Ectodermal cell (in vitro differentiated cells): ENCODE results near the gene OR10A3.

Experiments used
- H3K27ac ChIP-seq: 2 replicates; pipeline ENCODE4 v1.7.0; 2013; ENCODE audit warnings: mild to moderate bottlenecking, low read depth, low read length; ENCODE audit not compliant: insufficient read depth, poor library complexity, severe bottlenecking
- H3K27me3 ChIP-seq: 2 replicates; pipeline ENCODE4 v1.7.0; 2013; ENCODE audit warnings: mild to moderate bottlenecking, low read length; ENCODE audit not compliant: insufficient read depth, control insufficient read depth, poor library complexity, severe bottlenecking
- H3K36me3 ChIP-seq: one replicate; pipeline ENCODE4 v1.7.0; 2013; ENCODE audit warnings: low read length; ENCODE audit not compliant: control insufficient read depth, insufficient read depth
- H3K4me1 ChIP-seq: one replicate; pipeline ENCODE4 v1.7.0; 2013; ENCODE audit warnings: low read length; ENCODE audit not compliant: control insufficient read depth, insufficient read depth
- H3K4me3 ChIP-seq: 2 replicates; pipeline ENCODE4 v1.7.0; 2013; ENCODE audit warnings: low read depth, low read length, control low read depth; ENCODE audit not compliant: insufficient read depth
- H3K9me3 ChIP-seq: 2 replicates; pipeline ENCODE4 v1.7.0; 2013; ENCODE audit warnings: mild to moderate bottlenecking, low read length, moderate library complexity; ENCODE audit not compliant: control insufficient read depth
- WGBS, 2 experiments: methylation state at CpG; one replicate each; pipeline ENCODE4 v1.1.7; 2013; ENCODE audit warnings: missing lambda C conversion rate in 2 of 2; 5-methylcytosine and 5-hydroxymethylcytosine counted together

Gene OR10A3

GRCh38 chr11:7971846-7972245 lies 30.3 kb upstream of the OR10A3 start:
- no peak overlapping the region for H3K27ac ChIP-seq
- peaks cover 3% of the 10 kb centered on the region for H3K4me1 ChIP-seq
- no peak overlapping the region for H3K4me3 ChIP-seq
- no peaks in the 10 kb centered on the region for H3K27me3 ChIP-seq
- no peaks in the 10 kb centered on the region for H3K36me3 ChIP-seq
- H3K9me3 ChIP-seq: no peaks in the 10 kb centered on the region

- 63 to 71% methylated on average over 3 of the region's 3 CpGs for WGBS, 2 experiments
Observed at GRCh38 chr11:7969756-7970646, 28.5 kb upstream of the OR10A3 start.

GRCh38 chr11:7968686-7969085 lies 27.2 kb upstream of the OR10A3 start:
- H3K4me3 ChIP-seq: no peak overlapping the region
- H3K9me3 ChIP-seq: no peaks in the 10 kb centered on the region
- H3K27me3 ChIP-seq: no peaks in the 10 kb centered on the region
- no peaks in the 10 kb centered on the region for H3K4me1 ChIP-seq
- 83 to 97% methylated on average over 2 of the region's 2 CpGs for WGBS, 2 experiments
- H3K36me3 ChIP-seq: no peaks in the 10 kb centered on the region
- H3K27ac ChIP-seq: no peak overlapping the region

More at GRCh38 chr11:7969756-7970646, 28.5 kb upstream of the OR10A3 start:
- Histone ChIP-seq H3K4me3 (no peak overlapping the region), H3K27ac (no peak overlapping the region), H3K36me3 (no peaks in the 10 kb centered on the region), H3K27me3 (no peaks in the 10 kb centered on the region), H3K9me3 (no peaks in the 10 kb centered on the region), H3K4me1 (peaks cover 3% of the 10 kb centered on the region)

GRCh38 chr11:7967826-7968225 lies 26.3 kb upstream of the OR10A3 start:
- no peak overlapping the region for H3K4me3 ChIP-seq
- H3K4me1 ChIP-seq: no peaks in the 10 kb centered on the region
- H3K9me3 ChIP-seq: no peaks in the 10 kb centered on the region
- no peaks in the 10 kb centered on the region for H3K36me3 ChIP-seq
- H3K27ac ChIP-seq: no peak overlapping the region
- no peaks in the 10 kb centered on the region for H3K27me3 ChIP-seq

GRCh38 chr11:7967097-7967496 lies 25.6 kb upstream of the OR10A3 start:
- Histone ChIP-seq H3K4me3 (no peak overlapping the region), H3K9me3 (no peaks in the 10 kb centered on the region), H3K36me3 (no peaks in the 10 kb centered on the region), H3K4me1 (no peaks in the 10 kb centered on the region), H3K27ac (no peak overlapping the region), H3K27me3 (no peaks in the 10 kb centered on the region)
- WGBS, 2 experiments: 78 to 89% methylated on average over 1 of the region's 1 CpG

- no peaks in the 10 kb centered on the region for H3K9me3 ChIP-seq
- 100% methylated on average over 1 of the region's 1 CpG for WGBS, 2 experiments
- H3K36me3 ChIP-seq: no peaks in the 10 kb centered on the region
- H3K4me3 ChIP-seq: no peak within 1 kb of the TSS
- H3K27me3 ChIP-seq: no peaks in the 10 kb centered on the region
- H3K27ac ChIP-seq: no peak within 1 kb of the TSS
- H3K4me1 ChIP-seq: no peaks in the 10 kb centered on the region
Observed at GRCh38 chr11:7965386-7965785, 23.9 kb upstream of the OR10A3 start, which contains the start of gene NLRP10. NLRP10 (minus strand) TSS chr11:7965447; CDS start chr11:7963495, 1,952 bp downstream.

- Histone ChIP-seq H3K36me3 (no peaks in the 10 kb centered on the region), H3K27ac (no peak overlapping the region), H3K4me3 (no peak overlapping the region), H3K9me3 (no peaks in the 10 kb centered on the region), H3K4me1 (no peaks in the 10 kb centered on the region), H3K27me3 (no peaks in the 10 kb centered on the region)
Observed at GRCh38 chr11:7964873-7965272, 23.4 kb upstream of the OR10A3 start.

GRCh38 chr11:7964261-7964660 lies 22.8 kb upstream of the OR10A3 start:
- Histone ChIP-seq H3K4me3 (no peak overlapping the region), H3K4me1 (no peaks in the 10 kb centered on the region), H3K27me3 (no peaks in the 10 kb centered on the region), H3K27ac (no peak overlapping the region), H3K9me3 (no peaks in the 10 kb centered on the region), H3K36me3 (no peaks in the 10 kb centered on the region)
- 90 to 91% methylated on average over 3 of the region's 3 CpGs for WGBS, 2 experiments

GRCh38 chr11:7955191-7955590 lies 13.7 kb upstream of the OR10A3 start:
- H3K27me3 ChIP-seq: no peaks in the 10 kb centered on the region
- no peaks in the 10 kb centered on the region for H3K36me3 ChIP-seq
- no peaks in the 10 kb centered on the region for H3K4me1 ChIP-seq
- H3K27ac ChIP-seq: no peak overlapping the region
- H3K9me3 ChIP-seq: no peaks in the 10 kb centered on the region
- no peak overlapping the region for H3K4me3 ChIP-seq
- 80 to 100% methylated on average over 1 of the region's 1 CpG for WGBS, 2 experiments

- Histone ChIP-seq H3K27me3 (no peaks in the 10 kb centered on the region), H3K4me3 (no peak overlapping the region), H3K4me1 (no peaks in the 10 kb centered on the region), H3K9me3 (no peaks in the 10 kb centered on the region), H3K27ac (no peak overlapping the region), H3K36me3 (no peaks in the 10 kb centered on the region)
- WGBS, 2 experiments: 83% methylated on average over 1 of the region's 1 CpG; no CpG with 5 or more reads in 1 of the 2 experiments
Observed at GRCh38 chr11:7949934-7950333, 8.4 kb upstream of the OR10A3 start.
